HepG2 (cell line): ENCODE measurements around the gene SRSF2. TPM values are rescaled to one million over a fixed set of nuclear protein-coding genes. Genes with fewer than 3 reads are reported as not detected.

Experiments used
- ATF7 ChIP-seq, 2 experiments: fragments of 450-650 bp in 1 of 2; sonication (generic) in 1 of 2; formaldehyde crosslinking in 1 of 2; IDR thresholded peaks; 2 replicates each; pipeline versions ENCODE4 v1.4.0 to v1.6.1; 2016 to 2020; ENCODE audit warnings: antibody characterized with exemption in 1 of 2, mild to moderate bottlenecking in 1 of 2, missing genetic modification reagents in 1 of 2
- EEA1 ChIP-seq: sonication (generic); formaldehyde crosslinking; IDR thresholded peaks from 2 replicates; pipeline ENCODE4 v1.5.1; 2020; ENCODE audit warnings: mild to moderate bottlenecking, missing genetic modification reagents, borderline replicate concordance
- GTF3A ChIP-seq: sonication (generic); formaldehyde crosslinking; conservative IDR thresholded peaks from 2 replicates; pipeline ENCODE4 v1.4.0; 2020; ENCODE audit warnings: mild to moderate bottlenecking, missing genetic modification reagents
- MED8 ChIP-seq: sonication (generic); formaldehyde crosslinking; IDR thresholded peaks from 2 replicates; pipeline ENCODE4 v1.8.1; 2023; ENCODE audit warnings: mild to moderate bottlenecking, missing genetic modification reagents; ENCODE audit not compliant: insufficient replicate concordance
- NAIF1 ChIP-seq: sonication (generic); formaldehyde crosslinking; IDR thresholded peaks from 2 replicates; pipeline ENCODE4 v1.5.0; 2020; ENCODE audit warnings: mild to moderate bottlenecking, missing genetic modification reagents, borderline replicate concordance
- NFE2L1 ChIP-seq: sonication (generic); formaldehyde crosslinking; IDR thresholded peaks from 2 replicates; pipeline ENCODE4 v1.4.0; 2020; ENCODE audit warnings: missing genetic modification reagents, mild to moderate bottlenecking, borderline replicate concordance
- NKX3-1 ChIP-seq: sonication (generic); formaldehyde crosslinking; IDR thresholded peaks from 2 replicates; pipeline ENCODE4 v1.5.0; 2020; ENCODE audit warnings: missing genetic modification reagents
- NR2F1 ChIP-seq, 2 experiments: fragments of 450-650 bp in 1 of 2; formaldehyde crosslinking in 1 of 2; IDR thresholded peaks; 2 replicates each; pipeline versions ENCODE4 v1.5.0 to v1.6.1; 2016 to 2020; ENCODE audit warnings: mild to moderate bottlenecking in 1 of 2, missing compliant biosample characterization in 1 of 2, missing genetic modification reagents in 1 of 2, moderate library complexity in 1 of 2
- PLRG1 ChIP-seq: fragments of 450-650 bp; conservative IDR thresholded peaks from 2 replicates; pipeline ENCODE4 v1.6.1; 2016
- SAP130 ChIP-seq: IDR thresholded peaks from 2 replicates; pipeline ENCODE4 v1.6.1; 2016; ENCODE audit warnings: low read depth
- U2AF2 ChIP-seq: fragments of 200-400 bp; formaldehyde crosslinking; IDR thresholded peaks from 2 replicates; pipeline ENCODE4 v1.6.1; 2017; ENCODE audit warnings: low read depth, mild to moderate bottlenecking, low read length
- ZIK1 ChIP-seq: sonication (generic); formaldehyde crosslinking; IDR thresholded peaks from 2 replicates; pipeline ENCODE4 v1.5.0; 2020; ENCODE audit warnings: mild to moderate bottlenecking, low read depth, missing genetic modification reagents, borderline replicate concordance
- ZNF460 ChIP-seq: sonication (generic); formaldehyde crosslinking; IDR thresholded peaks from 2 replicates; pipeline ENCODE4 v1.5.1; 2020; ENCODE audit warnings: missing genetic modification reagents, mild to moderate bottlenecking, borderline replicate concordance
- polyA plus RNA-seq, 8 experiments: library from polyadenylated mRNA; depleted of rRNA in 3 of 8; stranded (reverse) in 7 of 8; unstranded in 1 of 8; fragments of >200 nt; fragmentation: Illumina TruSeq in 4 of 8; extraction: Trizol in 4 of 8; gene quantifications; 2 replicates each; pipeline versions ENCODE4 v1.2.1 to v1.2.3, GENCODE V29; 2011 to 2016; ENCODE audit warnings: low read depth in 4 of 8, missing spikeins in 1 of 8, mixed read lengths in 1 of 8; ENCODE audit not compliant: insufficient read depth in 1 of 8
- total RNA-seq, 5 experiments: library from RNA; depleted of rRNA; stranded (reverse); fragments of >200 nt; fragmentation: Illumina TruSeq; extraction: Trizol; gene quantifications; 2 replicates each; pipeline ENCODE4 v1.2.3, GENCODE V29; 2016; ENCODE audit warnings: low read depth in 1 of 5
- TF ChIP-seq, protein P1 (sequence below): IDR thresholded peaks from 2 replicates; pipeline ENCODE4 v1.4.0; 2020; ENCODE audit warnings: mild to moderate bottlenecking, missing genetic modification reagents
- TF ChIP-seq, protein P2 (sequence below), 2 experiments: IDR thresholded peaks; 2 replicates each; pipeline ENCODE4 v1.6.1; 2011 to 2012; ENCODE audit warnings: low read length in 2 of 2, borderline replicate concordance in 1 of 2, low read depth in 1 of 2, mild to moderate bottlenecking in 1 of 2, moderate library complexity in 1 of 2
- TF ChIP-seq, protein P3 (sequence below): sonication (generic); formaldehyde crosslinking; IDR thresholded peaks from 2 replicates; pipeline ENCODE4 v1.9.0; 2022; ENCODE audit warnings: missing genetic modification reagents, mild to moderate bottlenecking, borderline replicate concordance
- TF ChIP-seq, protein P4 (sequence below): IDR thresholded peaks from 2 replicates; pipeline ENCODE4 v1.6.1; 2016; ENCODE audit warnings: low read depth

Gene SRSF2
- total and polyA plus RNA-seq, 2 of the 13 experiments (the other 11 are each of a cell fraction or from before 2014, with no cell fraction given): 306 to 319 TPM

DNA sequence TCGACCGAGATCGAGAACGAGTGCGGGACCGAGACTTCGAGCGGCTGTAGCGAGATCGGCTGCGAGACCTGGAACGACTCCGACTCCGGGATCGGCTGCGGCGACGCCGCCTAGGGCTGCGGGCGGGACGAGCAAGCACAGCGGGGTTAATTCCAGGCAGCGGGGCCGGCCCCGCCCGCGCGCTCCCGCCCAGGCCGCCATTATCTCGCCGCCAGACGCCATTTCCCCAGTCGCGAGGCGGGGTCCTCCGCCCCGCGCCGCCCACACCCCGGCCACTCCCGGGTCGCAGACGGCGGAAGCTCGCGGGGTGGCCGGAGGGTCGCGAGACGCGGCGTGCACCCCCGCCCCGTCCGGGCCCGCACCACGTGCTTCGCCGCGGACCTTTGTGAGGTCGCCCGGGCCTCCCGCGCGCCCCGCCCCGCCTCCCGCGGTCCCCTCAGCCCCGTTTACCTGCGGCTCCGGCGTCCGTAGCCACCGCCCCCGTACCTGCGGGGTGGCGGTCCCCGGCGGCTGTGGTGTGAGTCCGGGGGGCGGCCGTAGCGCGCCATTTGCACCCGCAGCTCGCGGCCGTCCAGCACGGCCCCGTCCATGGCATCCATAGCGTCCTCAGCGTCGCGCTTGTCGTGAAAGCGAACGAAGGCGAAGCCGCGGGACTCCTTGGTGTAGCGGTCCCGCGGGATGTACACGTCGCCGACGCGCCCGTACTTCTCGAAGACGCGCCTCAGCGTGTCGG, 616 bp downstream of the SRSF2 start (continued):
- TF ChIP-seq ATF7 (IDR thresholded peaks at IDR 0.05) (no peak), ATF7 (CRISPR knock-in tag; IDR thresholded peaks at IDR 0.05) (no peak), EEA1 (CRISPR knock-in tag) (no peak; the same call in 1 of the 2 replicates), U2AF2 (0 out of 2 replicates have a peak, but pooled peaks have one; percentile 12), SAP130 (CRISPR knock-in tag) (no peak; the same call in 1 of the 2 replicates), ZNF460 (CRISPR knock-in tag) (no peak), NR2F1 (CRISPR knock-in tag; IDR thresholded peaks at IDR 0.05) (no peak), MED8 (no peak), PLRG1 (no peak), GTF3A (CRISPR knock-in tag) (no peak), NFE2L1 (CRISPR knock-in tag) (no peak), ZIK1 (no peak), NAIF1 (CRISPR knock-in tag) (no peak), NKX3-1 (CRISPR knock-in tag) (0 out of 2 replicates have a peak, but pooled peaks have one; percentile 10)
- TF ChIP-seq, protein P1, sequence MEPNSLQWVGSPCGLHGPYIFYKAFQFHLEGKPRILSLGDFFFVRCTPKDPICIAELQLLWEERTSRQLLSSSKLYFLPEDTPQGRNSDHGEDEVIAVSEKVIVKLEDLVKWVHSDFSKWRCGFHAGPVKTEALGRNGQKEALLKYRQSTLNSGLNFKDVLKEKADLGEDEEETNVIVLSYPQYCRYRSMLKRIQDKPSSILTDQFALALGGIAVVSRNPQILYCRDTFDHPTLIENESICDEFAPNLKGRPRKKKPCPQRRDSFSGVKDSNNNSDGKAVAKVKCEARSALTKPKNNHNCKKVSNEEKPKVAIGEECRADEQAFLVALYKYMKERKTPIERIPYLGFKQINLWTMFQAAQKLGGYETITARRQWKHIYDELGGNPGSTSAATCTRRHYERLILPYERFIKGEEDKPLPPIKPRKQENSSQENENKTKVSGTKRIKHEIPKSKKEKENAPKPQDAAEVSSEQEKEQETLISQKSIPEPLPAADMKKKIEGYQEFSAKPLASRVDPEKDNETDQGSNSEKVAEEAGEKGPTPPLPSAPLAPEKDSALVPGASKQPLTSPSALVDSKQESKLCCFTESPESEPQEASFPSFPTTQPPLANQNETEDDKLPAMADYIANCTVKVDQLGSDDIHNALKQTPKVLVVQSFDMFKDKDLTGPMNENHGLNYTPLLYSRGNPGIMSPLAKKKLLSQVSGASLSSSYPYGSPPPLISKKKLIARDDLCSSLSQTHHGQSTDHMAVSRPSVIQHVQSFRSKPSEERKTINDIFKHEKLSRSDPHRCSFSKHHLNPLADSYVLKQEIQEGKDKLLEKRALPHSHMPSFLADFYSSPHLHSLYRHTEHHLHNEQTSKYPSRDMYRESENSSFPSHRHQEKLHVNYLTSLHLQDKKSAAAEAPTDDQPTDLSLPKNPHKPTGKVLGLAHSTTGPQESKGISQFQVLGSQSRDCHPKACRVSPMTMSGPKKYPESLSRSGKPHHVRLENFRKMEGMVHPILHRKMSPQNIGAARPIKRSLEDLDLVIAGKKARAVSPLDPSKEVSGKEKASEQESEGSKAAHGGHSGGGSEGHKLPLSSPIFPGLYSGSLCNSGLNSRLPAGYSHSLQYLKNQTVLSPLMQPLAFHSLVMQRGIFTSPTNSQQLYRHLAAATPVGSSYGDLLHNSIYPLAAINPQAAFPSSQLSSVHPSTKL (CRISPR knock-in tag): no peak
- TF ChIP-seq, protein P2, sequence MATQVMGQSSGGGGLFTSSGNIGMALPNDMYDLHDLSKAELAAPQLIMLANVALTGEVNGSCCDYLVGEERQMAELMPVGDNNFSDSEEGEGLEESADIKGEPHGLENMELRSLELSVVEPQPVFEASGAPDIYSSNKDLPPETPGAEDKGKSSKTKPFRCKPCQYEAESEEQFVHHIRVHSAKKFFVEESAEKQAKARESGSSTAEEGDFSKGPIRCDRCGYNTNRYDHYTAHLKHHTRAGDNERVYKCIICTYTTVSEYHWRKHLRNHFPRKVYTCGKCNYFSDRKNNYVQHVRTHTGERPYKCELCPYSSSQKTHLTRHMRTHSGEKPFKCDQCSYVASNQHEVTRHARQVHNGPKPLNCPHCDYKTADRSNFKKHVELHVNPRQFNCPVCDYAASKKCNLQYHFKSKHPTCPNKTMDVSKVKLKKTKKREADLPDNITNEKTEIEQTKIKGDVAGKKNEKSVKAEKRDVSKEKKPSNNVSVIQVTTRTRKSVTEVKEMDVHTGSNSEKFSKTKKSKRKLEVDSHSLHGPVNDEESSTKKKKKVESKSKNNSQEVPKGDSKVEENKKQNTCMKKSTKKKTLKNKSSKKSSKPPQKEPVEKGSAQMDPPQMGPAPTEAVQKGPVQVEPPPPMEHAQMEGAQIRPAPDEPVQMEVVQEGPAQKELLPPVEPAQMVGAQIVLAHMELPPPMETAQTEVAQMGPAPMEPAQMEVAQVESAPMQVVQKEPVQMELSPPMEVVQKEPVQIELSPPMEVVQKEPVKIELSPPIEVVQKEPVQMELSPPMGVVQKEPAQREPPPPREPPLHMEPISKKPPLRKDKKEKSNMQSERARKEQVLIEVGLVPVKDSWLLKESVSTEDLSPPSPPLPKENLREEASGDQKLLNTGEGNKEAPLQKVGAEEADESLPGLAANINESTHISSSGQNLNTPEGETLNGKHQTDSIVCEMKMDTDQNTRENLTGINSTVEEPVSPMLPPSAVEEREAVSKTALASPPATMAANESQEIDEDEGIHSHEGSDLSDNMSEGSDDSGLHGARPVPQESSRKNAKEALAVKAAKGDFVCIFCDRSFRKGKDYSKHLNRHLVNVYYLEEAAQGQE (IDR thresholded peaks at IDR 0.05; ENCODE audit: borderline replicate concordance in 1 of 2, low read depth in 1 of 2, low read length in 2 of 2): peak in 1 of 2 experiments; percentile 8; a peak in 2 of 4 replicates
- TF ChIP-seq, protein P3, sequence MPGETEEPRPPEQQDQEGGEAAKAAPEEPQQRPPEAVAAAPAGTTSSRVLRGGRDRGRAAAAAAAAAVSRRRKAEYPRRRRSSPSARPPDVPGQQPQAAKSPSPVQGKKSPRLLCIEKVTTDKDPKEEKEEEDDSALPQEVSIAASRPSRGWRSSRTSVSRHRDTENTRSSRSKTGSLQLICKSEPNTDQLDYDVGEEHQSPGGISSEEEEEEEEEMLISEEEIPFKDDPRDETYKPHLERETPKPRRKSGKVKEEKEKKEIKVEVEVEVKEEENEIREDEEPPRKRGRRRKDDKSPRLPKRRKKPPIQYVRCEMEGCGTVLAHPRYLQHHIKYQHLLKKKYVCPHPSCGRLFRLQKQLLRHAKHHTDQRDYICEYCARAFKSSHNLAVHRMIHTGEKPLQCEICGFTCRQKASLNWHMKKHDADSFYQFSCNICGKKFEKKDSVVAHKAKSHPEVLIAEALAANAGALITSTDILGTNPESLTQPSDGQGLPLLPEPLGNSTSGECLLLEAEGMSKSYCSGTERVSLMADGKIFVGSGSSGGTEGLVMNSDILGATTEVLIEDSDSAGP (CRISPR knock-in tag): 0 out of 2 replicates have a peak, but pooled peaks have one; percentile 2
- TF ChIP-seq, protein P4, sequence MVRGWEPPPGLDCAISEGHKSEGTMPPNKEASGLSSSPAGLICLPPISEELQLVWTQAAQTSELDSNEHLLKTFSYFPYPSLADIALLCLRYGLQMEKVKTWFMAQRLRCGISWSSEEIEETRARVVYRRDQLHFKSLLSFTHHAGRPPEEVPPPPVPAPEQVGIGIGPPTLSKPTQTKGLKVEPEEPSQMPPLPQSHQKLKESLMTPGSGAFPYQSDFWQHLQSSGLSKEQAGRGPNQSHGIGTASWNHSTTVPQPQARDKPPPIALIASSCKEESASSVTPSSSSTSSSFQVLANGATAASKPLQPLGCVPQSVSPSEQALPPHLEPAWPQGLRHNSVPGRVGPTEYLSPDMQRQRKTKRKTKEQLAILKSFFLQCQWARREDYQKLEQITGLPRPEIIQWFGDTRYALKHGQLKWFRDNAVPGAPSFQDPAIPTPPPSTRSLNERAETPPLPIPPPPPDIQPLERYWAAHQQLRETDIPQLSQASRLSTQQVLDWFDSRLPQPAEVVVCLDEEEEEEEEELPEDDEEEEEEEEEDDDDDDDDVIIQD (CRISPR knock-in tag): no peak
